ENCODE measurements around the gene CAPN9.
"Not testable (repeated sequence)": the region's sequence is repeated elsewhere in the genome, so short reads cannot be mapped to it uniquely, and the experiment has no call there.

The CAPN9 gene

GRCh38 chr1:230845184-230845583 lies 98.0 kb downstream of the CAPN9 start:
- DNase-seq (ENCODE audit: low read depth in 2 of 2, low spot score in 1 of 2): not testable (repeated sequence)

- DNase-seq (ENCODE audit: low read depth in 2 of 2, low spot score in 1 of 2): no peak
Measured at GRCh38 chr1:230848235-230848634, 101.0 kb downstream of the CAPN9 start.

GRCh38 chr1:230849451-230850224 lies 102.5 kb downstream of the CAPN9 start:
- no peak for DNase-seq (ENCODE audit: low read depth in 2 of 2, low spot score in 1 of 2)

GRCh38 chr1:230850547-230850946 lies 103.4 kb downstream of the CAPN9 start:
- DNase-seq (ENCODE audit: low read depth in 2 of 2, low spot score in 1 of 2): no peak

- no peak for DNase-seq (ENCODE audit: low read depth in 2 of 2, low spot score in 1 of 2)
Measured at GRCh38 chr1:230851291-230851691, 104.1 kb downstream of the CAPN9 start.
